IPS DF 4.7 (cell line): ENCODE results near the gene IFNL4.
"Not testable (repeated sequence)": the region's sequence is repeated elsewhere in the genome, so short reads cannot be mapped to it uniquely, and the experiment has no call there.

Source experiments
- DNase-seq: peaks from one replicate; pipeline ENCODE4 v3.0.0-alpha.2; 2013; ENCODE audit warnings: low spot score; ENCODE audit errors: extremely low read depth

The IFNL4 gene

DNA sequence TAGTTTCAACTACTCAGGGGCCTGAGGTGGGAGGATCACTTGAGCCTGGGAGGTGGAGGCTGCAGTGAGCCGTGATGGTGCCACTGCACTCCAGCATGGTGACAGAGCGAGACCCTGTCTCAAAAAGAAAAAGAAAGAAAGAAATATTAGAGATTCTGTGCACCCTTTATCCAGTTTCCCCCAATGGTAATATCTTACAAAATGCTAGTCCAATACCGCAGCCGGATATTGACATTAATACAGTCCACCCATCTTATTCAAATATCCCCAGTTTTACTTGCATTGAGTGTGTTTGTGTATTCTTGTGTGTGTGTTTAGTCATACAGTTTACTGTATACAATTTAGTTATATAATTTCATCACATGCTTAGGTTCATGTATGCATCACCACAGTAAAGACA lies 8.6 kb upstream of the IFNL4 start:
- no peak for DNase-seq

DNA sequence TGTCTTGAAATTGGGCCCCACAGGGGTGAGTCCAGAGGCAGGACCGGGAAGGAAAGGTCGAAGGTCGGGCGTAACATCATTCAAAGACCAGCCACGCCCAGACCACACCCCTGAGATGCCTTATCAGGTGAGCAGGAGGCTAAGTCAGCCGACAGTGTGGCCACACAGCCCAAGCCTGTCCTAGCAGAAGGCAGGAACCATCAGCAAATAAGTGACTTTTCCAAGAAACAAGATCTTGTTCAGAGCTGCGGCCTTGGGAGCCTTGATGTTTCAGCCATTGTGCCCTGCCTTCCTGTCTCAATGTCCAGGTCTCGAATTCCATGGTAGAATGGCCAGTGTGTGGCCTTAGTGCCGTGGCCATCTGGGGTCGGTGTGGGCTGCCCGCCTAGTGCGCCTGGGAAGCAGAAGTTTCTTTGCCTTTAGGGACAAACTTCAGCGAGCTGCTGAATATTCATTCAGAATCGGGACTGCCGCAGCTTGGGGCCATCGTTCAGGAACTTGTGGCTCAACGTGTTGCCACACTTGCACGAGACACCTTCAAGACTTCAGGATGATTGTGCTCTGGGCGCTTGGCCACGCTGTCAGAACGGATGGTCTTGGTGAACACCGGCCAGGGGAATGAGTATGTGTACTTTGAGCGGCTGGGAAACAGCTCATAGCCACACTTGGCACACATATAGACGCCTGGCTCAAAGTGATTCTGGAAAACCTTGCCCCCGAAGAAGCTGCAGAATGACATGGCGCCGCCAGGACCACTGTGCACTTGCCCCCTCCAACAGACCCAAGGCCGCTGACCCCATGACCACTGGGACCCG lies 6.1 kb upstream of the IFNL4 start:
- no peak for DNase-seq

DNA sequence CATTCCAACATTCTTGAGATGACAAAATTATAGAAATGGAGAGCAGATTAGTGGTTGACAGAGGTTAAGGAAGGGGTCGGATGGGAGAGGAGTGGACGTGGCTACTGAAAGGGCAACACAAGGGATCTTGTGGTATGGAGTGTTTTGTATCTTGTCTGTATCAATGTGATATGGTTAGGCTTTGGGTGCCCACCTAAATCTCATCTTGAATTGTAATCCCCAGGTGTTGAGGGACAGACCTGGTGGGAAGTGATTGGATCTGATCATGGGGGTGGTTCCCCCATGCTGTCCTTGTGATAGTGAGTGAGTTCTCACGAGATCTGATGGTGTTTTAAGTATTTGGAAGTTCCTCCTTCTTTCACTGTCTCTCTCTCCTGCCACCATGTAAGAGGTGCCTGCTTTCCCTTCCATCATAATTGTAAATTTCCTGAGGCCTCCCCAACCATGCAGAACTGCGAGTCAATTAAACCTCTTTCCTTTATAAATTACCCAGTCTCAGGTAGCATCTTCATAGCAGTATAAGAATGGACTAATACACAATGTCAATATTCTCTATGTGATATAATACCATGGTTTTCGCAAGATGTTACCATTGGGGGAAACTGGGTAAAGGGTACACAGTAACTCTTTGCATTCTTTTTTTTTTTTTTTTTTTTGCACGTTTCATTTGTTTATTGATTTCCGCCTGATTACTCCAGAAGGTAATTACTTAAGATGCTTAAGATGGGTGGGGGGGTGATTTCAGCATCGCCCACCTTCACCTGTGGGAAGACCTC lies 4.9 kb upstream of the IFNL4 start:
- no peak for DNase-seq

DNA sequence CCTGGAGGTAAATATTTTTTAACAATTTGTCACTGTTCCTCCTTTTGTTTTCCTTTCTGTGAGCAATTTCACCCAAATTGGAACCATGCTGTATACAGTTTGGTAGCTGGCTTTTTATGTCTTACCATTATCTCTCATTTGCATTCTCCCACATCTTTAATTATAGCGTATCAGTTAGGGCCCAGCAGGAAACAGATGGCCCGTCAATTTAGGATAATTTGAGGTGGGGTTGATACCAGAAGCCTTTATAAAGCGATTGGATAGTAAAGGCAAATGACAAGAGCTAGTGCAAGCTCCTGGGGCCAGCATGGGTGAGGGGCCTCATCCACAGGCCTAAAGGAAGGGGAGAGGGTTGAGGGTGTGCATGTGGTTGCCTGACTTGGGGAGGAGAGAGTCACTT lies 3.8 kb upstream of the IFNL4 start:
- no peak for DNase-seq

DNA sequence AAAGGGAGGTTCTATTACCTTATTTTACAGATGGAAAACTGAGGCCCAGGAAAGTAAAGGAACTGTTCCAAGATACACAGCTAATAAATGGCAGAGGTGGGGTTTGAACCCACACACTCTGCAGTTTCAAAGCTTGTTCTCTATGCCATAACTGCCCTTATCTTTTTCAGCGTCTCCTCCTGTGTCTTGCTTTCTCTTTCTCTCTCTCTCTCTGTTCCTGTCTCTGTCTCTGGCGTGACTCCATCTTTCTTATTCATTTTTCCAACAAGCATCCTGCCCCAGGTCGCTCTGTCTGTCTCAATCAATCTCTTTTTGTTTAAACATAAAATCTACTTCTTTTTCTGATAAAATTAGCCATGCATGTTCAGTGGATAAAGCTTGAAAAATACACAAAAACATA lies 3.2 kb upstream of the IFNL4 start:
- no peak for DNase-seq

DNA sequence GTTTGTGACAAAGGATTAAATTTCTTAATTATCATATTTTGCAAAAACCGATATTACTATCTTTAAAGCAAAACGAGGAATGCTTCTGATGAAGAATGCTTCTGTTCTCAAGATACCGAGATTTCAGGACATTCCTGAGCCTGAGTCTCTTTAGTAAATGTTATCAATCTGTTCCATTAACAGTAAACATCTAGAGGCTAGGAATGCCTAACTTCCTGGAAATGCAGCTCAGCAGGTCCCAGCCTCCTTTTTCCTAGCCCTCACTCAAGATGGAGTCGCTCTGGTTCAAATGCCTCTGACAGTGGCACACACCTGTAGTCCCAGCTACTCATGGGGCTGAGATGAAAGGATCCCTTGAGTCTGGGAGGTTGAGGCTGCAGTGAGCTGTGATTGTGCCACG lies 2.4 kb upstream of the IFNL4 start:
- no peak for DNase-seq

DNA sequence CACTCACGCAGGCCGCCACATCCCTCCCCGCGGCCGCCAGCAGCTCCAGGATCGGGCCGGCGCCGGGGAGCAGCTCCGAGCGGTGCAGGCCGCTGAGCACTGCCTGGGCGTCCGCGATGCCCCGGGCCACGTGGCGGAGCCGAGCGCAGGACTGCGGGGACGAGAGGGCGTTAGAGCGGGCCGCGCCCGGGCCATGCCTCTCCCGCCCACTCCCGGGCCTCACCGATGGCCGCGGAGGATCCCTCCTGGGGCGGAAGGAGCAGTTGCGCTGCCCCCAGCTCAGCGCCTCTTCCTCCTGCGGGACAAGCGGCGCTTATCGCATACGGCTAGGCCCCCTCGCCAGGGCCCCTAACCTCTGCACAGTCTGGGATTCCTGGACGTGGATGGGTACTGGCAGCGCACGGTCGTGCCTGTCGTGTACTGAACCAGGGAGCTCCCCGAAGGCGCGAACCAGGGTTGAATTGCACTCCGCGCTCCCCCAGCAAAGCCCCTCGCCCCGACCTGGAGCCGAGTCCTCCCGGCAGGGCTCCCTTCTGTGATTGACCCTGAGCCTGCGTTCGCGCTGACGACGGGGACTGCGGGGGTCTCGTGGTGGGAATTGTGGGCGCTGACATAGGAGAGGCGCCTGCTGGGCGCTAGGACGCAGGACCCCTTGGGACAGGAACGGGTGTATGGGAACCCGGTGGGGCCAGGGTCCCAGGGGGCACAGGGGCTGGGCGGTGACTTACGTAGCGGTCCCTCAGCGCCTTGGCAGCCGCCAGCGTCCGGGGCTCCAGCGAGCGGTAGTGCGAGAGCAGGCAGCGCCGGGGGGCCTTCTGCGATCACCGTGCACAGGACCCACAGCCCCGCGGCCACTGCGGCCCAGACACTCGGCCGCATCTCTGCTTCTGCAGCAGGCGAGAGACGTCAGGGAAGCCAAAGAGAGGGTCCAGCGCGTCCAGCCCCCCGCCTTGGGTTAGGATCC lies 673 bp downstream of the IFNL4 start:
- DNase-seq: no peak

DNA sequence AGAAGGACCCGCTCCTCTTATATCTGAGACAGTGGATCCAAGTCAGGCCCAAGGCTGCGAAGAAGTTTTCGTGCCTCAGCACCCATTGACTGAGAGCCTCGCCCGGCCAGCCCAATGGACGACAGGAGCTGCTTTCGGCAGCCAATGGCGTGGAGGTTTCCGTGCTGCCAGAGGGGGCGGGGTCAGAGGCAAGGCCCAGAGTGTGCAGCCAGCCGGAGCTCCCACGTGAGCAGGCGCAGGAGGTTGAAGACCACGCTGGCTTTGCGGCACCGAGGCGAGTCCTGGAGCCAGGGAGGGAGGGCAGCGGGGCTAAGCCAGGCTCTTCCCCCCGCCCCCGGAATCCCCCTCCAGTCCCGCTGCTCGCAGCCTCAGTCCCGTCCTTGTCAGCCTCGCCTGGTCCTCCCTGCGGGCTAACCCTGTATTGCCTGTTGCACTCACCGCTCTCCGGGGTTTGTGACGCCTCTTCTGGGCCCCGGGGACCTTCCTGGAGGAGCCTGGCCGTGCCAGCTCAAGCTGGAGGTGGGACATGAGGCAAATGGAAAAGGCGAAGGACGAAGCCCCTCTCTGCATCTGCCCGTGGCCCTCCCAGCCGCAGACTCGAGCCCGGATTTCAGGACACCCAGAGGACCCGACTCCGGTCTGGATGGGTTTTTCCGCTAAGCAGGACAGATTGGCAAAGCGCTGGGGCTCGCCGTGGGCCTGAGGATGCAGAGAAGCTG lies 1.5 kb downstream of the IFNL4 start:
- DNase-seq: no peak

DNA sequence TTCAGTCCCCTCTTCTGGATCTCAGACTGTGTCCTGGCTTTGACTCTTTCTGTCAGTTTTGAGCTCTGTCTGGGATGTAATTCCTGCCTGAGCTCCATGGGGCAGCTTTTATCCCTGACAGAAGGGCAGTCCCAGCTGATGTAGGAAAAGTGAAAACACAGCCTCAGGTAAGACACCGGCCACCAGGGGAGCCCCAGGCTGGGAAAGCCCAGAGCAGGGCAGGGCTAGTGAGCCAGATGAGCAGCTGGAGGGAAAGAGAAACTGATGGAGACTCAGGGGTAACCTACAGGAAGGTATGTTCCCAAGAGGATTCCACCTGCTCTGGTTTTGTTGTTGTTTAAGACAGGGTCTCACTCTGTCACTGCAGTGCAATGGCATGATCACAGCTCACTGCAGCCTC lies 3.5 kb downstream of the IFNL4 start:
- DNase-seq: not testable (repeated sequence)

DNA sequence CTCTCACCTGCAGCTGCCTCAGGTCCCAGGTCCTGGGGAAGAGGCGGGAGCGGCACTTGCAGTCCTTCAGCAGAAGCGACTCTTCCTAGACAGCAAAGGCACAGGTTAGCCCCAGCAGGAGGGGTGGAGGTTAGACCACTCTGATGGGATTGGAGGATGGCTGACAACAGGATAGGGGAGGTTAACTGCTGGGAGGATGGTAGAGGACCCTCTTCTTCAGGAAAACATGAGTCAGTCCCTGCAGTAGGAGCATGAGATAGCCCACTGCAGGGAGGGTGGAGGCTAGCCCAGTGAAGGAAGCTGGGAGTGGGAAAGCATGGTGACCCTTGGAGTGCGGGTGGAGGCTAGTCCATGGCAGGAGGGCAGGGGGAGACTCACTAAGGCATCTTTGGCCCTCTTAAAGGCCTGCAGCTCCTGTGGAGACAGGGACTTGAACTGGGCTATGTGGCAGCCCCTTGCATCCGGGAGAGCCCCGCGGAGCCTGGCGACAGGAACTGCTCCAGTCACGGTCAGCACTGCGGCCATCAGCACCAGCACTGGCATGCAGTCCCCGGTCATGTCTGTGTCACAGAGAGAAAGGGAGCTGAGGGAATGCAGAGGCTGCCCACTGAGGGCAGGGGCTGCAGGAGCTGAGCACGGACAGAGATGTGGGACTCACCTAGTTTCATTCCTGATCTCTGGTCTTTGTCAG lies 4.1 kb downstream of the IFNL4 start, which contains the start of gene IFNL3:
Gene IFNL3 (minus strand): TSS at position 597 of the 691 bp plus-strand sequence. CDS start 39 bp downstream, at position 558.
- not testable (repeated sequence) for DNase-seq

DNA sequence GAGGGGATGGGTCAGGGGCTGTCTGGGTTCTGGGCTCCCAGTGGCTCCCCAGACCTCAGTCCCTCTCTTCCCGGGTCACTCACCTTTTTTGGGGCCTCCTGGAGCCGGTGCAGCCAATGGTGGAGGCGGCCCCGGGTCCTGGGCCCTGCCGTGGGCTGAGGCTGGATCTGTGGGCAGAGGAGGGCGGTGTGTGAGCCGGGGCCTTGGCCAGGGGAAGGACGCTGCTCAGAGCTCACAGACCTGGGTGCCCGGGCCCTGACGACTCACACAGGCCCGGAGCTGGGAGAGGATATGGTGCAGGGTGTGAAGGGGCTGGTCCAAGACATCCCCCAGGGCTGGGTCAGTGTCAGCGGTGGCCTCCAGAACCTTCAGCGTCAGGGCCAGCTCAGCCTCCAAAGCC lies 4.9 kb downstream of the IFNL4 start:
- not testable (repeated sequence) for DNase-seq

DNA sequence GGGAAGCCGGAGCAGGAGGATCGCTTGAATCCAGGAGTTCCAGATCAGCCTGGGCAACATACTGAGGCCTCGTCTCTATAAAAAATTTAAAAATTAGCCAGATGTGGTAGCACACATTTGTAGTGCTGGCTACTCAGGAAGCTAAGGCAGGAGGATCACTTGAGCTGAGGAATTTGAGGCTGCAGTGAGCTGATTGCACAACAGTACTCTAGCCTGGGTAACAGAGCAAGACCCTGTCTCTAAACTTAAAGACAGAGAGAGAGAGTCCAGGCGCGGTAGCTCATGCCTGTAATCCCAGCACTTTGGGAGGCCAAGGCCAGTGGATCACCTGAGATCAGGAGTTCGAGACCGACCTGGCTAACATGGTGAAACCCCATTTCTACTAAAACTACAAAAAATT lies 8.2 kb downstream of the IFNL4 start:
- DNase-seq: no peak

DNA sequence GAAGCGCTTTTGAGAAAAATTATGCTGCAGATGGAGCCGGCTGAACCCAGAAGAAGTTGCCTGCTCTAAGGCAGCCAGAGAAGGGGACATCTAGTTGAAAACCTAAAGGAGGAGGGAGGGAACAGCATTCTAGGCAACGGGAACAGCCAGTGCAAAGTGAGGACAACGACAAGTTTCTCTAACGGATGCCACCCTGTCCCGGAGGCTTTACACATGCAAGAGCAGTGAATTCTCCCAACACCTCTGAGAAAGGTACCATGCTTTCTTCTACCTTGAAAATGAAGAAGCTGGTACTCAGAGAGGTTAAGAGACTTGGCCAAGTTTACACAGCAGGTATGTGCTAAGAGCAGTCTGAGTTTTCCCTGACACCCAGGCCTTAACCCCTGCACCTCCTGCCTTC lies 9.7 kb downstream of the IFNL4 start:
- no peak for DNase-seq

DNA sequence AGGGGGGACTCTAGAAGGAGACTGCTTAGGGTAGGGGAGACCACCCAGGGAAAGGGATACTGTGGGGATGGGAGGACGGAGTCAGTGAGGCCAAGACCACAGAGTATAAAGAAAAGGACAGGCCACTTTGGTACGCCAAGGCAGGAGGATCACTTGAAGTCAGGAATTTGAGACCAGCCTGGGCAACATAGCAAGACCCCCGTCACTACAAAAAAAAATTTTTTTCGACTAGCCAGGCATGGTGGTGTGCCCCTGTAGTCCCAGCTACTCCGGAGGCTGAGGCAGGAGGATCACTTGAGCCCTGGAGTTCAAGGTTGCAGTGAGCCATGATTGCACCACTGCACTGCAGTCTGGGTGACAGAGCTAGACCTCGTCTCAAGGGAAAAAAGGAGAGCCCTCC lies 10.4 kb downstream of the IFNL4 start:
- DNase-seq: no peak

DNA sequence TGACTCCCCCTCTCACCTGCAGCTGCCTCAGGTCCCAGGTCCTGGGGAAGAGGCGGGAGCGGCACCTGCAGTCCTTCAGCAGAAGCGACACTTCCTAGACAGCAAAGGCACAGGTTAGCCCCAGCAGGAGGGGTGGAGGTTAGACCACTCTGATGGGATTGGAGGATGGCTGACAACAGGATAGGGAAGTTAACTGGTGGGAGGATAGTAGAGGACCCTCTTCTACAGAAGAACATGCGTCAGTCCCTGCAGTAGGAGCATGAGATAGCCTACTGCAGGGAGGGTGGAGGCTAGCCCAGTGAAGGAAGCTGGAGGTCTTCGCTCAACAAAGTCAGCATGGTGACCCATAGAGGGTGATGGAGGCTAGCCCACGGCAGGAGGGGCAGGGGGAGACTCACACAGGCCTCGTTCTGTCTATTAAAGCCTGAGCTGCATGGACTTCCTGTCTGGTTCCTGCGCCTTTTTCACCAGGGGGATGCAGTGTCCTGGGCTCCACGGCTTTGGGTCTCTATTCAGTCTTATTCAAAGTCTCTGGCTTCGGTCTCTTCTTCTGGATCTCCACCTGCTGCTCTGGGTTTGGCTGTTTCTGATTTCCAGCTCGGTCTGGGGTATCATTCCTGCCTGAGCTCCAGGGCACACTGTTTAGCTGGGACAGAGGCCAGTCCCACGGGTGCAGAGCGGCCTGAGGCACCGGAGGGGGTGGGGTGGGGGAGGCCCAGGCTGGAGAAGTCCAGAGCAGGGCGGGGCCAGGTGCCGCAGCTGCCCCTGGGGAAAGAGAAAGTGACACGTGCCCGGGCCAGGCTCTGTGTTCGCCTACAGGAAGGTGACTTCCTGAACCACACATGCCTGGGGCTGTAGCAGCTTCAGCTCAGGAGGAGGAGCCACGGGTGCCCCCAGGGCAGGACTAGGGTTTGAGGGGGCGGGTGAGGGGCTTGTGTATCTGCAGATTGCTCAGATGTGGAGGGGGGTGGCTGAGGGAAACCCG lies 11.2 kb downstream of the IFNL4 start:
- DNase-seq: no peak

DNA sequence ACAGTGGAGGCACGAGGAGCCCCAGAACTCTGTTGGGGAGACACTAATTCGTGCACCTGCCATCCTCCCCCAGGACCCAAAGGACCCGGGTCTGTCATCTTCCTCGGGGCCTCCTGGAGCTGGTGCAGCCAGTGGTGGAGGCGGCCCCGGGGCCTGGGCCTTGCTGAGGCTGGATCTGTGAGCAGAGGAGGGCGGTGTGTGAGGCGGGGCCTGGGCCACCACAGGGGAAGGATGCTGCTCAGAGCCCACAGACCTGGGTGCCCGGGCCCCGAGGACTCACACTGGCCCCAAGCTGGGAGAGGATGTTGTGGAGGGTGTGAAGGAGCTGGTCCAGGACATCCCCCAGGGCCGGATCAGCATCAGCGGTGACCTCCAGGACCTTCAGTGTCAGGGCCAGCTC lies 12.1 kb downstream of the IFNL4 start:
- DNase-seq: no peak

DNA sequence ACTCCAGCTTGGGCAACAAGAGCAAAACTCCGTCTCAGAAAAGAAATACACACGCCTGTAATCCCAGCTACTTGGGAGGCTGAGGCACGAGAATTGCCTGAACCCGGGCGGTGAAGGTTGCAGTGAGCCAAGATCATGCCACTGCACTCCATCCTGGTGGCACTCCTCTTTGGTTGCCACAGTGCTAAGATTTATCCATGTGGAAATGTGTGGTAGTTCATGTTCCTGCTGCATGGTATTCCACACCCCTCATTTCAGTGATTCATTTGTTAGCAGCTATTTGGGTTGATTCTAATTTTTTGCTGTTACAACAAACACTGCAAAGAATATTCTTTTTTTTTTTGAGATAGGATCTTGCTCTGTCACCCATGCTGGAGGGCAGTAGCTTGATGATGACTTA lies 15.9 kb downstream of the IFNL4 start:
- no peak for DNase-seq

DNA sequence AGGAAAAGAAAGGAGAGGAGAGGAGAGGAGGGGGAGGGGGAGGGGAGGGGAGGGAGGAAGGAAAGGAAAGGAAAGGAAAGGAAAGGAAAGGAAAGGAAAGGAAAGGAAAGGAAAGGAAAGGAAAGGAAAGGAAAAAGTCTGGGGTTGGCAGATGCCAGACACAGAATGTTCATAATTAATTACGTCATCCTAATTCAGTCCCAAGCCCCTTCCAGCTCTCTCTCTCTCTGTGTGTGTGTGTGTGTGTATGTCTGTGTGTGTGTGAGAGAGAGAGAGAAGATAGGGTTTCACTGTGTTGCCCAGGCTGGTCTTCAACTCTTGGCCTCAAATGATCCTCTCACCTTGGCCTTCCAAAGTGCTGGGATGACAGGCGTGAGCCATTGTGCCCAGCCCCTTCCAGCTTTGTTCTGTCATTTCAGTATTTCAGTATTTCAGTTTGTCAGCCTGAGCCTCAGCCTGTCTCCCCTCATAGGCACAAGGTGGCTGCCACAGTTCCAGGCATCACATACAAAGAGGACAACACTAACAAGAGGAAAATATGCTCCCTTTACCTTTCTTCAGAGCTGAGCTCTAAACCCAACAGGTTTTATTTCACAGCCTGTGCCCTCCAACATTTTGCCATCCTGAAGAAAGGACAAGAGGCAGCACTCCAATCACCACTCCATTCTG lies 18.4 kb downstream of the IFNL4 start:
- DNase-seq: no peak

DNA sequence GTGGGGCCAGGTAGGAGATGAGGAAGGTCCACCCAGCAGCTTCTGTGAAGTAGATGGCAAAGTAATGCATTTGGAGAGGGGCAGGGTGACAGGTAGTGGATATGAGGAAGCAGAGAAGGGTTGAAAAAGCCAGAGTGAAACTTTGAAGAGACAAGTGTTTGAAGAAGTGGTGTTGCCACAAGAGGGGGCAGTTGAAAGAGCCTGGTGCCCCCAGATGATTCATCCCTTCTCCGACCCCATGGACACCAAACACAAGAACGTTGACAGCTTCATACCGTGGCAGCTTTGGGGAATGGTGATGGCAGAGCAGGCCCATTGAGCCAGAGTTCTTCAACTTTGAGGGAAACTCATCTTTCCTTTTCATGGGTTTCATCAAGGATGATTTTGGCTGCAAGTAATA lies 23.7 kb downstream of the IFNL4 start:
- DNase-seq: no peak
